ENCODE measurements around the gene ATP11A.
"Not testable (repeated sequence)": the region's sequence is repeated elsewhere in the genome, so short reads cannot be mapped to it uniquely, and the experiment has no call there.

The ATP11A gene

GRCh38 chr13:112669881-112670499, 19.8 kb upstream of the ATP11A start:
- H3K4me3 ChIP-seq (ENCODE audit: low read depth, low read length) = no peak overlapping the region
- DNase-seq (ENCODE audit: low read depth) = no peak
- TF ChIP-seq CTCF (conservative IDR thresholded peaks at IDR 0.05; ENCODE audit: low read depth, low read length) = no peak

GRCh38 chr13:112670864-112671263, 19.0 kb upstream of the ATP11A start:
- no peak overlapping the region for H3K4me3 ChIP-seq (ENCODE audit: low read depth, low read length)
- no peak for TF ChIP-seq CTCF (conservative IDR thresholded peaks at IDR 0.05; ENCODE audit: low read depth, low read length)
- no peak for DNase-seq (ENCODE audit: low read depth)

GRCh38 chr13:112671359-112671758, 18.5 kb upstream of the ATP11A start:
- TF ChIP-seq CTCF (conservative IDR thresholded peaks at IDR 0.05; ENCODE audit: low read depth, low read length) = no peak
- no peak for DNase-seq (ENCODE audit: low read depth)
- no peak overlapping the region for H3K4me3 ChIP-seq (ENCODE audit: low read depth, low read length)

- DNase-seq (ENCODE audit: low read depth) = no peak
- no peak overlapping the region for H3K4me3 ChIP-seq (ENCODE audit: low read depth, low read length)
- no peak for TF ChIP-seq CTCF (conservative IDR thresholded peaks at IDR 0.05; ENCODE audit: low read depth, low read length)
These were observed 17.1 kb upstream of the ATP11A start for GRCh38 chr13:112672651-112673284.

GRCh38 chr13:112674412-112675365, 15.1 kb upstream of the ATP11A start:
- H3K4me3 ChIP-seq (ENCODE audit: low read depth, low read length) = no peak overlapping the region
- TF ChIP-seq CTCF (conservative IDR thresholded peaks at IDR 0.05; ENCODE audit: low read depth, low read length) = no peak
- no peak for DNase-seq (ENCODE audit: low read depth)

GRCh38 chr13:112675366-112675756, 14.5 kb upstream of the ATP11A start:
- no peak for TF ChIP-seq CTCF (conservative IDR thresholded peaks at IDR 0.05; ENCODE audit: low read depth, low read length)
- DNase-seq (ENCODE audit: low read depth) = no peak
- H3K4me3 ChIP-seq (ENCODE audit: low read depth, low read length) = no peak overlapping the region

- DNase-seq (ENCODE audit: low read depth); H3K4me3 ChIP-seq (ENCODE audit: low read depth, low read length): not testable (repeated sequence)
These were observed 12.3 kb upstream of the ATP11A start for GRCh38 chr13:112677421-112677962.
